GM12891 (cell line): ENCODE measurements around the gene CNTFR.

ENCODE experiments used
- POLR2A ChIP-seq: IDR thresholded peaks from 2 replicates; pipeline ENCODE4 v1.6.1; 2011; ENCODE audit warnings: low read depth, low read length, control low read depth
- SPI1 ChIP-seq: IDR thresholded peaks from 2 replicates; pipeline ENCODE4 v1.6.1; 2011; ENCODE audit warnings: low read depth, low read length, control low read depth
- TAF1 ChIP-seq: IDR thresholded peaks from 2 replicates; pipeline ENCODE4 v1.6.1; 2011; ENCODE audit warnings: low read depth, low read length, control low read depth

- TF ChIP-seq POLR2A (no peak), TAF1 (0 out of 2 replicates have a peak, but pooled peaks have one; percentile 29), SPI1 (no peak)
Measured at GRCh38 chr9:34611251-34611810, 21.8 kb upstream of the CNTFR start.
